GM21515 (cell line): ENCODE measurements around the gene RASSF3.
A peak's percentile ranks its signal among the peaks of the same experiment; 100 is the strongest.
"Not testable (repeated sequence)": the region's sequence is repeated elsewhere in the genome, so short reads cannot be mapped to it uniquely, and the experiment has no call there.

Experiments
- ATAC-seq: cut with Tn5 transposase; IDR thresholded peaks from one replicate; pipeline ENCODE4 v1.9.1; 2021; ENCODE audit not compliant: unreplicated experiment

Gene RASSF3, protein sequence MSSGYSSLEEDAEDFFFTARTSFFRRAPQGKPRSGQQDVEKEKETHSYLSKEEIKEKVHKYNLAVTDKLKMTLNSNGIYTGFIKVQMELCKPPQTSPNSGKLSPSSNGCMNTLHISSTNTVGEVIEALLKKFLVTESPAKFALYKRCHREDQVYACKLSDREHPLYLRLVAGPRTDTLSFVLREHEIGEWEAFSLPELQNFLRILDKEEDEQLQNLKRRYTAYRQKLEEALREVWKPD

DNA sequence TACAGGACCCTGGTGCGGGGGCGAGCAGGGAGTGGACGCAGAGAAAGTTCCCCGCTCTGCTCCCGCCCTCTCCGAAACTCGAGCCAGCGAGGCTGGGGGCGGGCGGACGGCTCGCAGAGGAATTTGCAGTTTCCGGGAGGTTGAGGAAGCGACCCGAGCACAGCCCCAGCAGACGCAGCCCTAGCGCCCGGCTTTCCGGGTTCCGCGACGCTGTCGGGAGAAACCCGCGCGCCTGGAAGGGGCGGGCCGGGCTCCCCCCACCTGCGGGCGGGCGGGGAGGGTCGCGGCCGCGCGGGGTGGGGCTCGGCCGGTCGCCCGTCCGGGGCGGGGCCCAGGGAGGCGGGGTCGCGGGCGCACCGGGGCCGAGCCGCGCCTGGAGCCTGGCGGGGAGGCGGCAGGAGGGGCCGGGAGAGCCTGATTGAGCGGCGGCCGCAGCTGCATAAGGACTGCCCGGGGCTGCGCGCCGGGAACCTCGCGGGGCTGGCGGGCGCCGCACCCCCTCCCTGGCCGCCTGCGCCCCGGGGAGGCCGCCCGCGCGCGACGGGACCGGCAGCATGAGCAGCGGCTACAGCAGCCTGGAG, at the start of gene RASSF3:
Gene RASSF3 (plus strand): TSS at position 417 of the 581 bp plus-strand sequence. CDS start 138 bp downstream, at position 555.
- ATAC-seq, result peak; percentile 57

DNA sequence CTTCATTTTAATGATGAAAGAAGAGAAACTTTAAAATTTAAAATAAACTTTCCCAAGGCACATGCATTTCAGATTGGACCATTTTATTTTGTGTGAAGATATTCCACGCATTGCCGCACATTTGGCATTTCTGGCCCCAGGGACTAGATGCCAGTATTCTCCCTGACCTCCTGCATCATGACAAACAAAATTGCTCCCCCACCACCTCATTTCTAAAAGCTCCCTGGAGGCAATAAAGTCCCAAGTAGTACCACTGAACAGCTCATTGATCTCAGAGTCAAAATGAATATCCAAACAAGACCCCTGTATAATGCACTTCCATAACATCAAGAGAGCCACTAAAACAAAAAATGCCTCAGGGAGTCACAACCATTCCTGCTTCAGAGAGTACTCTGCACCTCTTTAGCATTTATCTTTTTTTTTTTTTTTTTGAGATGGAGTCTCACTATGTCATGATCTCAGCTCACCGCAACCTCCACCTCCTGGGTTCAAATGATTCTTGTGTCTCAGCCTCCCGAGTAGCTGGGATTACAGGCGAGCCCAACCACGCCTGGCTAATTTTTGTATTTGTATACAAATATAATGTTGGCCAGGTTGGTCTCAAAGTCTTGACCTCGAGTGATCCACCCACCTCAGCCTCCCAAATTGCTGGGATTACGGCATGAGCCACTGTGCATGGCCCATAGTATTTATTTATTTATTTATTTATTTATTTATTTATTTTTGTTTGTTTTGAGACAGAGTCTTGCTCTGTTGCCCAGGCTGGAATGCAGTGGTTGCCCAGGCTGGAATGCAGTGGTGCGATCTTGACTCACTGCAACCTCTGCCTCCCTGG, 48.8 kb upstream of the RASSF3 start:
- no peak for ATAC-seq

DNA sequence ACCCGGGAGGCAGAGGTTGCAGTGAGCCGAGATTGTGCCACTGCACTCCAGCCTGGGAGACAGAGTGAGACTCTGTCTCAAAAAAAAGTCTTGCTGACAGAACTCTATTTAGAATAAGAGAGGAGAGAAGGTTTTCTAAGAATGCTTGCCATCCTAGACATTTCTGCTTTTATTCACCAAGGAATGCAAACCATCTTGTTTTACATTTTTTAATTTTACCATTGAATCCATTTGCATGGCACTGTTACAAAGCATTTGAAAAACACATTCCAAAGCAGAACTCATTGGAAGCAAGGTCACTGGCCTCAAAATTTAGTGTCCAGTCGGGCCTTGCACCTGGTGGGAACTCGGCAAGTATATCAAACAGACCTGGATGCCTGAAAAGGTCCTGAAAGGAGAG, 44.2 kb upstream of the RASSF3 start:
- no peak for ATAC-seq

DNA sequence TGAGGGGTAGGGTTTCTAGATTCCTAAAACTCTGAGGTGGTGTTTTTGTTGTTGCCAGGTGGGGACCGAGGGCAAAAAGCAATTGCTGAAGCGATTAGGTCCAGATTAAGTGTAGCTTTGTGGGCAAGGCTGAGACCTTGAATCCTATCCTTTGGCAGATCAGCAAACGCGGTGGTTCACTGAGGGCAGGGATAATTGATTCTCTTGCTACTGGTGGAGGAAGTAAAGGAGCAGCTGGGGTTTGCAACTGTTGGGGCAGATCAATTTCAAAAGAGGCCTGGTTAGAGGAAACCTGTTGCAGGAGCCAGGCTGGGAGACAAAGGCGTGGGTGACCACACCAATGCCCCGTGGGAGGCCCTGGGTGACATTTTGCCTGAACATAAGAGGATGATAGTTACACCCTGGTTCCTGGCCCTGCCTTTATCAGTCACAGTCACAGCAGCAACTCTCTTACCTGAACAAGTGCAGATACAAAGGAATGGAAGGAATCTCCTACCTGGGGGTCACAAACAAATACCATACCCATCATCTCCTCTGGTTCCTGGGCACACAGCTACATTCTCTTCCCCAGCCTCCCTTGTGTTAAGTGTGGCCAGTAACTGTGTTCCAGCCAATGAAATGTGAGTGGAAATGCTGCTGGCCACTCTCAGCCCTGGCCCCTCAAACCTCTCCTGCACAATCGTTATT, 43.3 kb upstream of the RASSF3 start:
- no peak for ATAC-seq

DNA sequence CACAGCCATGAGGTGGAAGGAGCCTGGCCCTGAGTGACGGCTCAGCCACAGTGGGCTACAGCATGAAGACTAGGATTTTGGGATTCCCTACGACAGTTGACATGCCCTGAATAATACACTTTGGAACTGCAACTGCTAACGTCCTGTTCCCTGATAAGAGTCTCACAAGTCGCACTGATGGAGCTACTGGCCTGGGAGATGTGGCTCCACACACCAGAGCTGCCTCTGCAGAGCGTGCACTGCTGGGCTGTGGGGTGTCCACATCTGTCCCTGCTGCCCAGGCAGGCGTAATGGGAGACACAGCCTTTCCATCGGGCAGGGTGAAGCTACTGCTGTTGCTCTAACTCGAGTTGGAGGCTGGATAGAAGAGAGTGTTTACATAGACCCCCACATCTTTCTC, 42.7 kb upstream of the RASSF3 start:
- ATAC-seq, result no peak

DNA sequence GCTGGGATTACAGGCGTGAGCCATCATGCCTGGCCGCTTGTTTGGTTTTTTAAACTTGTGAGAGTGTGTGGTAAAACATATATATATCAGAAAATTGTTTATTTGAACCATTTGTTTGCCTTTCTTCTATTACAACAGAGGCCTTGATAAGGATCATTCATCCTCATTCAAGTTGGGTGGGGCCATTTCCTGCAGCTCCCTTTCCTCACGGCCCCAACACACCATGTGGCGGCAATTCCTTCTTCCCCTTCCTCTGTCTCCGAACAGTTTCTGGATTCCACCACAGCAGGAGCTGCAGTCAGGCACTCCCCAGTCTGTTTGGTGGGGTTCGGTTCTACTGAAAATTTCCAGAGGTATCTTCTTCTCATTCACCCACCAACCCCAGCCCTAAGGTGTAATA, 42.0 kb upstream of the RASSF3 start:
- ATAC-seq, result no peak

DNA sequence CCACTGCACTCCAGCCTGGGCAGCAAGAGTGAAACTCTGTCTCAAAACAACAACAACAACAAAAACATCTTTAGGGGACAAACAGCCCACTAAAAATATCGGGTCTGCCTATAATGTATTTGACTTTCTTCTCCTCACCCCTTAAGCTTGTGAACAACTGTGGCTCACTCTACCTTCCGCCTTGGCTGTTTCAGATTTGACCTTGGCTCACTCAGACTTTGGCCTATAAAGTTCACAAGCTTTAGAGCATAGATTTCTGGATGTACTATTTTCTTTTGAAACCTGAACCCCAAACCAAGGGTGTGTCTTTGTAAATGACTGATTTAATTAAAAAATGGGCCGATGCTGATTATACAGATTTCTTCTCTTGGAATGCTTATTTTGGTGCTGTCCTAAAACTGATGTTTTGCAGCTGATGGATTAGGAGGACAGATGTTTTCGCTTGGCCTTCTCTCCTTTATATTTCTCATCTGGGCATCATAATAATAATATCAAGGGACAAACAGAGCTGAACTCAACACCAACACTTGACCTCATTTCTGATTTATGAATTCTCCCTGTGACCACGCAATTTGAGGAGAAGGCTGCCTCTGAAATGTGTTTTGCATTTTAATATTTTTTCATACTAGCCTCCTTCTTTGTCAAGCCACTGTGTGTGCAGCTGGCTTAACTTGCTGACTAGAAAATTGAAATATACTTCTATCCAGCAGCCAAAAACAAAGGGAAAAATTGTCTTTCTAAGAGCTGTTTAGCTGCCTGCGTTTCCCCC, 40.2 kb upstream of the RASSF3 start:
- ATAC-seq, result no peak

DNA sequence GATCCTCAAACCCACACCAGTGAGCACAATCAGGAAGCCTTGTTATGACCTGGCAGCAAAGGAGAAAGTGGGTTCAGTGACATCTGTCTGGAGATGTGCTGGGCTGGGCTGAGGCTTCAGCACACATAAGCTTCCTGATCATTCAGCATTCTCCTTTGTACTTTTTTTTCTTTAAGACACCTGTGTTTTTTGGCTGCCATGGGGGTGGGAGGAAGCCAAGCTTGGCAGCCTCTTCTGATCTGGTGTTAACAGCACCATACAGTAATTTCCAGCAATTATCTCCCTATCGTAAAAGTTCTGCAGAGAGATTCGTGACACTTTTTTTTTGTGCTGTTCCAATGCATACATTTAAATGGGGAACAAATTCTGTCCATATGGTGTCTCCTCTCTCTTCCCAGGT, 38.9 kb upstream of the RASSF3 start:
- ATAC-seq, result no peak

DNA sequence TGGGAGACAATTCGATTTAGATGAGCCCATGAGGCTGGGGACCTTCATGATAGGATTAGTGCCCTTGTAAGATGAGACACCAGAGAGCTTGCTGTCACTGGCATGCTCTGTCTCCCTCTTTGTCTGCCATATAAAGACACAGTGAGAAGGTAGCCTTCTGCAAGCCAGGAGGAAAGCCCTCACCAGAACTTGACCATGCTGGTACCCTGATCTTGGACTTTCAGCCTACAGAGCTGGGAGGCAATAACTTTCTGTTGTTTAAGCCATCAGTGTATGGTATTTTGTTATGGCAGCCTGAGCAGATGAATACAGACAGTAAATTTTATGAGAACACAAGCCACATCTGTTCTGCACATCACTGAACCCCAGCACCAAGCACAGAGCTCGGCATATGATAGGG, 38.1 kb upstream of the RASSF3 start:
- no peak for ATAC-seq

DNA sequence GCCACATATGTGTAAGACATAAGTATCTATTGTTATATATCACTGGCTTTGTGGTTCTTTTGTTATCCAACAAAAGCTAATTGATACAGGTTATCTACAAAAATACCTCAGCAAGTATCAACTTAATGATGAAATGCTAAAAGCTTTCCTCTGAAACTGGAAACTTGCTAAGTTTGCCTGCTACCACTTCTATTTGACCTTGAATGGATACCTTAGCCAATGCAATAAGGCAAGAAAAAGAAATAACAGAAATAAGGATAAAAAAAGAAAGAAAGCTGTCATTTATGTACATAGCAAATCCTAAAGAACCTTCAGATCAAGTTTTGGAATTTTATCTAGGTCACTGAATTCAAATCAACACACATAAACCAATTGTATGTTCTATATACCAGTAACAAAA, 35.5 kb upstream of the RASSF3 start:
- no peak for ATAC-seq

DNA sequence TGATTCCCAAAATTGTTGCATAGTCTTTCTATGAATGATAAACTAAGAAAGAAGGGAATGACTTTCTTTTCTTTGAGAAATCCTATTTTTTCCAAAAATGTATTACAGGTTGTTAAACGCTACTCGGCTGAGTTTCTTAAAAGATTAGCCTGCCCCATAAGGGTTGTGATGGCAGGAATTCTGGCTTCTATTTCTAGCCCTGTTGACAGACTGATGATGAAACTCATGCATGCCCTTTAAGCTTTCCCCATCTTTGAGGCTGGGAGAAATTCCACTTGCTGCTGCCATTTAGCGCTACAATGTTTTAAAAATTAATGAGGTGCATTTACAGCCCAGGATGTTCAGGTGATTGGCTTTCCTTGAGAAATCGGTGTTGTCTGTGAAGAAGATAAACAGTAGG, 33.2 kb upstream of the RASSF3 start:
- ATAC-seq, result no peak

DNA sequence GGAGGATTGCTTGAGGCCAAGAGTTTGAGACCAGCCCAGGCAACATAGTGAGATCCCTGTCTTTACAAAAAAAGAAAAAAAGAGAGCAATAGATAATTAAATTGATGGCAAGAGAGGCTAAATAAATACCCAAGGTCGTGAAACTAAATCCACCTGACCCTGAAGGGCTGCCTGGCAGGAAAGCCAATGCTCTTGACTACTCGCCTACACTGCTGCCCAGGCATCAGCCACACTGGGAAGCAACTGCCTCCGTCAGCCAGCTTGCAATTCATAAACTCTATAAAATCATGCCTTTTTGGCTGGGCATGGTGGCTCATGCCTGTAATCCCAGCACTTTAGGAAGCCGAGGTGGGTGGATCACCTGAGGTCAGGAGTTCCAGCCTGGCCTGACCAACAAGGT, 31.7 kb upstream of the RASSF3 start:
- ATAC-seq, result no peak

DNA sequence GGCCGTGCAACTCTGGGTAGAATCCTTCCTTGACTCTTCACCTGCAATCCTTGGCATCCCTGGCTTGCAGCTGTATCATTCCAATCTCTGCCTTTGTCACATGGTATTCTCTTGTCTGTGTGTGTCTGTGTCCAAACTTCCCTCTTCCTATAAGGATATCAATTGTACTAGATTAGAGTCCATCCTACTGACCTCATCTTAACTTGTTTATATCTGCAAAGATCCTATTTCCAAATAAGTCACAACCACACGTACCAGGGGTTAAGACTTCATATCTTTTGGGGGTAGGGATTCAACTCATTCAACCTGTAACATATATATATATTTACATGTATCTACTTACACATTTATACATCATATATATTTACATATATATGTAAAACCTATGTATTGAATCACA, 29.6 kb upstream of the RASSF3 start:
- no peak for ATAC-seq

DNA sequence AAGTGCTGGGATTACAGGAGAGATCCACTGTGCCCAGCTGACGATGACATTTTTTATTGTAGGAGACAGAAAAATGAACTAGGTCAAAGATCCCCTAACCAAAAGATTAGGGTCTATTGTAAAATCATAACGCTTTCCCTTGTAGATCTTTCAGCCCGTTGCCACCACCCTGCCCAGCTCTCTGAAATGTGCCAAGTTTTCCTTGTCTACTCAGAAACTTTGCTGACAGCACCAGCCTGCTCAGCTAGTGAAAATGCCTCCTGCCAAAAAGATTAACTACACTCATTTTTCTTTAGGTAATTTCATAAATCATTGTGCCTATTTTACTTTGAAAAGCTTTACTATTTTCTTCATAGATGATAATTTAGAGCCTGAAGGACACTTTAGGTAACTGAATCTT, 28.2 kb upstream of the RASSF3 start:
- no peak for ATAC-seq

DNA sequence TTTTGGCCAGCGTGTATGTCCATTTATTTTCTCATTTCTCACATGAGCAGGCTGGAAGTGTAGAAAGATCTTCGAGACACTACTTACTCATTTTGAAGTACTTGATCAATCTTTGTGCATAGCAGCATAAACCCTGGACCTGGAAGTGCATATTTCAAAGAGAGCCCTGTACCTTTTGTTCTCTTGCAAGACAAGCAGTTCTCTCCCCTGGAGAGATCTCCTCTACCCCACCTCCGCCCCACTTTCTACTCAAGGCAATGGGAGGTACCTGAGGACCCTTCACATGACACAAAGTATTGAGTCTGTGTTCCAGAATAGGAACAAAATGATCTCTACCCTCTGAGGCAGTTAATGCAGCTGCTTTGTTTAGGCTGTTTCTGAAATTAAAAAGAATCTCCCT, 27.4 kb upstream of the RASSF3 start:
- ATAC-seq, result no peak

DNA sequence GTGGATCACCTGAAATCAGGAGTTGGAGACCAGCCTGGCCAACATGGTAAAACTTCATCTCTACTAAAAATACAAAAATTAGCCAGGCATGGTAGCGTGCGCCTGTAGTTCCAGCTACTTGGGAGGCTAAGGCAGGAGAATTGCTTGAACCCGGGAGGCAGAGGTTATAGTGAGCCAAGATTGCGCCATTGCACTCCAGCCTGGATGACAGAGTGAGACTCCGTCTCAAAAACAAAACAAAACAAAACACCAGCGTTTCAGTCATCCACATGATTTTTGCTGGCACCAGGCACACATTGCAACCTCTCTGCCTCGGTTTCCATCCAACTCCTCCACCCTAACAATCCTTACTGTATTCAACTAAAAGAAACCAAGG, 26.9 kb upstream of the RASSF3 start:
- ATAC-seq, result not testable (repeated sequence)

DNA sequence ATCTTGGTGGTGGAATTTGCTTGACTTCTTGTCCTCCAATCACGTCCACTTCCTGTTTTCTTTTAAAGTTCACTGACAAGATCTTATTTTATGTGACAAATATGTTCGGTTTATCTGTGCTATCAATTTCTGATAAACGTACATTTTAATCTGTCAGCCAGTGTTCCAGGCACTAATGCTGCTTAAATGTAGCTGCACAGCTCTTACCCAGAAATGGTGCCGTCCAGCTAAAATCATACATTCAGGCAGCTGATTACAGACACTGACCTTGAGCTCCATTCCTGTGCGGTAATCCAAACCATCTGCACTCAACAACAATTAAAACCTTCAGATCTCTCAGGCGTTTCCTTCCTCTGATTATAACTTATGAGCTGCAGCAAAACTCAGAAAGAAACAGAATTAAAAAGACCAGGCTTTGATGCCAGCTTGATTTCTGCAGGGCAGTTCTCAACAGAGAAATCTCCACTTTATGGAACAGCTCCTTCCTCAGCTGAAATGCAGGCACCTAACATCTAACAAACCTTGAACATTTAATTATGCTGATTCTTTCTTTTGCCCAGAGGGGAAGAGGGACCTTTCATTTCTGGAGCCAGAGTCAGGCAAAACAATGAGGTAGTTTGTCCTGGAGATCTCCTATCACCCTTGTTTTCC, 26.4 kb upstream of the RASSF3 start:
- no peak for ATAC-seq

DNA sequence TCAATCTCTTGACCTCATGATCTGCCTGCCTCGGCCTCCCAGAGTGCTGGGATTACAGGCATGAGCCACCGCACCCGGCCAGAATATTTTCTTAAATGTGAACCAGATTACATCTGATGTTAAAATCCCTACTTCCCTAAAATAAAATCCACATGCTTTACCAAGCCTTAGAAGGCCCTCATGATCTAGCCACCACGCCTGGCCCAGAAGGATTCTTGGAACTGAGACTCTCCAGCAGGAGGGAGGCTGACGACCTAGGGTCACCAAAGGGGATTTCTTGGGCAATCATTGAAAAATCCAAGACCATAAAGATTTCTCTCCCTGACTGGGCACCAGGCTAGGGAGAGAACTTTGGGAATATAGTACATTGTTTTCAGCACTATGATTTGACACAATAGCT, 25.2 kb upstream of the RASSF3 start:
- no peak for ATAC-seq

DNA sequence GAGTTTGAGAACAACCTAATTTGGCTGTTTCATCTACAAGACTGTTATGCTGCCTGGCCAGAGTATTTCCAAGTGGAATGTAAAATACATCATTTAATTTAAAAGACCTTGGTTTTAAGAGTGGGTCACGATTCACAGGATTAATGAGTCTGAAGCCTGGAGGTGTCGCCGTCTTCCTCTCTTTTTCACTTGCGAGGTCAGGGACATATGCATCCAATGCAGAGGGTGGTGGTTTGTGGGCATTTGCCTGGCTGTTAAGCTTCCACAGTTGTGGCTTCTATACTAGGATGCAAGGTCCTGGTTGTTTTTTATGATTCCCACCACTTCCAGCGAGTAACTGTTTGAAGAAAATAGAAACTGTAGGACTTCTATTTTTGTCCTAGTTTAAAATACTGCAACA, 22.8 kb upstream of the RASSF3 start:
- ATAC-seq, result no peak

DNA sequence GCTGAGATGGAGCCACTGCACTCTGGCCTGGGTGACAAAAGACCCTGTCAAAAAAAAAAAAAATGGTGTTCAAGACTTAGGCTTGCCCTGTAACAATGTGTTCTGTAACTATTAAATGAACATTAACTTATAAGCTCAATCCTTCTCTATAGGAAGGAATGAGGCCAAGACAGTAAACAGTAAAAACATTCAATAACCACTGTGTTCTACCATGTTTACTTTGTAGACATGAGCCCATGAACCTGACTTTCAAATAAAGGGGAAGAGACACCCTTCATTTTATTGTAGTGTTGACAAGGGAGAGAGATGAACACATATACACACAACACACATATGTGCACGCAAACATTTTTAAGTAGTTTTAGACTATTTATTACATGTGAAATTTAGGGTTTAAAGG, 20.1 kb upstream of the RASSF3 start:
- ATAC-seq, result no peak
